A673 (cell line): Measurements from ENCODE around the gene CDCP2.

ENCODE experiments used
- CTCF ChIP-seq: fragments of 300-800, 200-600 bp; sonication (generic); conservative IDR thresholded peaks from 2 replicates; pipeline ENCODE4 v1.5.1; 2017; ENCODE audit warnings: low read depth, mild to moderate bottlenecking, antibody characterized with exemption, low read length, moderate library complexity, mixed read lengths
- EZH2 ChIP-seq: fragments of 200-600 bp; sonication (generic); IDR thresholded peaks from 2 replicates; pipeline ENCODE4 v1.6.1; 2017; ENCODE audit warnings: borderline replicate concordance, low read depth, mild to moderate bottlenecking, mixed read lengths, antibody characterized with exemption, low read length; ENCODE audit not compliant: poor library complexity, severe bottlenecking

- TF ChIP-seq CTCF, result no peak
- no peak for TF ChIP-seq EZH2
Observed at GRCh38 chr1:54151013-54151412, 1.8 kb downstream of the CDCP2 start.
